HG02759 (cell line): Measurements from ENCODE around the gene RSU1.
"Not testable (repeated sequence)": the region's sequence is repeated elsewhere in the genome, so short reads cannot be mapped to it uniquely, and the experiment has no call there.

ENCODE experiments used
- ATAC-seq: cut with Tn5 transposase; IDR thresholded peaks from one replicate; pipeline ENCODE4 v1.9.1; 2021; ENCODE audit warnings: mild to moderate bottlenecking, moderate library complexity; ENCODE audit not compliant: unreplicated experiment

The RSU1 gene

DNA sequence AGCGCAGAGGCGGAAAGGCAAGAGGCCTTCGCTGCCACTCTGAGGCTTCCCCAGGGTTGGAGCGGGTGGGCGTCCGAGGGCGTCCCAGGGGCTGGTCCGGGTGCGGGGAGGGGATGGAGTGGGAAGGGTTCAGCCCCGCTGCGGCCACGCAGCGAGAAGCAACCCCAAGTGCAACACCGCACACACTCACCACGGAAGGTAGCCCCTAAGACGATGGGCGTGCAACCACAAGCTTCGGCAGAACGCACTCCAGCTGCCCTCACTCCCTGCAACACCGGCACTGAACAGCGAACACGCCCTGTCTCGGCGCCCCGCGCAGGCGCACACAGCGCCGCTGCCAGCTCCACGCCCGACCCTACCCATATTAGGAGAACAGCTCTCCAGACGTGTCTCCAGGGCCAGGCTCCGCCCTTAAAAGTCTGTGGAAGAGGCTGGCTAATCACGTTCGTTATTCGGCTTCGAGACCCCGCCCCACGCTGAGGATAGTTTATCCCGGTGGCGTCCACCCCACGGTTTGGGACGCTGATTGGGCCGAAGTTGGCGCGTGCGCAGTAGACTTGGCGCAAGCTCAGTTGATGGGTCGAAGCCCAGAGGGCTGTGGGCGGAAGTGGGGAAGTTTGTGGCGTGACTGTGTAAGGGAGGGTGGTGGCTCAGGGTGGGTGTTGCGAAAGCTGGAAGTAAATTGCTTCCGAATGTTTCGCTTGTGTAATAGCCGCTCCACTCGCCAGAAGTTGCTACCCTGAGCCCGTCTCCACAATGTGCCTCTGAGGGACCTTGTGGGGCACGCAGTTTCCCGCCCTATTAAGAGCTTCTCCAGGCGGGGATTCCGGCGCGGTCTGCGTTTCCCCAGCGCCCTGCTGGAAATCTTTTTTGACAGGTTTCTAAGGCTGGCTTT lies at the start of gene RSU1:
TSS of gene RSU1 (minus strand) at position 300 of the 895 bp plus-strand sequence. CDS start 343 bp downstream, outside the sequence.
- peak; percentile 98 for ATAC-seq

DNA sequence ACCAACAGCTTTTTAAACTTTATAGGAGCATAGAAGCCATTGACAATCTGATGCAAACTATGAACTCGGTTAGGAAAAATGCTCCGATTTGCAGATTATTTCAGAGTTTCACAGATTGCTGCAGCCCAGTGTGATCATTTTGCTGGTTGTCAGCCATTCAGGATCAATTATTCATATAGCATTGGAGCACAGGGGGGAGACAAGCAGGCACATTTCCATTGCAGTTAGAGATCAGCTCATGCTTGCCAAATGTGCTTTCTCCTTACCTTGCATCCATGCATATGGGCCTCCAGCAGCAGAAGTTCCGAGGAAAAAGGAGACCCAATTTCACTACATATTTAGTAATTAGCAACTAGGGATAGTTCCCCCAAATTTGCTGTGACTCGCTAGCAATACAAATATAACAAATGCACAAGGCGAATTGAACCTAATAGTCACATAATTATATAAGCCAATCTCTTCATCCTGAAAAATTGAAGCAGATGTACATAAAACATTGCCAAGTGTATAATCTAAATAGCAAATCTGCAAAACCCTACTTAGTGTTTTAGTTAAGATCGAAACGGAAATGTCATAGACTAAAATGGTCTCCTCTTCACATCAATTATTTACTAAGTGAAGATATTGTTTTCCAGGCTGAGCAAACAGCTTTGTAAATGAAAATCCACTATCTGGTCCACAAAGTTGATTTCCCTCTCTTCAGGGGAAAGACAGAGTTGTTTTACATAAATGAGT lies 49.5 kb upstream of the RSU1 start:
- no peak for ATAC-seq

DNA sequence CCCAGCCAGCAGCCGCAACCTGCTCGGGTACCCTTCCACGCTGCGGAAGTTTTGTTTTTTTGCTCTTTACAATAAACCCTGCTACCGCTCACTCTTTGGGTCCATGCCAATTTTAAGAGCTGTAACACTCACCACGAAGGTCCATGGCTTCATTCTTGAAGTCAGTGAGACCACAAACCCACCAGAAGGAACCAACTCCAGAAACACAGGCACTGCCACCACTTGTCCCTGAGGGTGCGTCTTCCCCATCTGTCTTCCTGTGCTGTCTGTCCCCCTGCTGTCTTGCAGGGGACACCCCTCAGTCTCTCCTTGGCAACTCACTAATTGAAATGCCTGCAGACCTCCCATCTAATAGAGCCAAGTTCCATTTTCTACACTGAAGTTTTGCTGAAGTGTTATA lies 48.5 kb upstream of the RSU1 start:
- ATAC-seq: no peak

- ATAC-seq: no peak
Measured at GRCh38 chr10:16863766-16864165, 46.5 kb upstream of the RSU1 start.

DNA sequence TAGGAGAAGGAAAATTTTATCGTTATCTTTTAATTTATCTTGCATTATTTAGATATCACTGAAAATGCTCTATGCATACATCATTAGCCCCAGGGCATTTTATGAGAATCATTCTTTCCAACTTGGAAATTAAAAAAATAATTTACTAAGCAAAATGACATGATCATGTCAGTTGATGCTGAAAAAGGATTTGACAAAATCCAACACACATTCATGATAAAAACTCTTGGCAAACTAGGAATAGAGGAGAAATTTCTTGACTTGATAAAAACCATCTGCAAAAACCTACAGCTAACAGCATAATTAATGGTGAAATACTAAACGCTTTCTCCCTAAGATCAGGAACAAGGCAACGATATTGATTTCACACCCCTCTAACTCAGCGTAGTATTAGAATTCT lies 40.2 kb upstream of the RSU1 start:
- no peak for ATAC-seq

DNA sequence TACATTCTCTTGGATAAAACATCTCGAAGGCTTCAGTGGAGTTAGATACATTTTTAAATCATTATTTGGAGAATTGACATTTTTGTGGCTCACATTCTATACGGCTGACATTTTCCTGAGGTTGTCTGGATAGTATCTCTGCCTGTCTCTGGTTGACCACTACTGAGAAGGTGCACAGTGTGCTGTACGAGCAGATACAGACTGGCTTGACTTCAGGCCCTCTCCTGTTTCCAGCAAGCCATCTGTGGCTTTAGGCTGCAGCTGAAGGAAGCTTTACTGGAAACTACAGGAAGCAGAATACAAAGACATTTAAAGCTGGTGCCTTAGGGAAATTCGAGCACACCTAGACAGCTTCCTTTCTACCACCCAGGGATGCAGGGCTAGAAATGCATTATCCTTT lies 39.3 kb upstream of the RSU1 start:
- no peak for ATAC-seq

DNA sequence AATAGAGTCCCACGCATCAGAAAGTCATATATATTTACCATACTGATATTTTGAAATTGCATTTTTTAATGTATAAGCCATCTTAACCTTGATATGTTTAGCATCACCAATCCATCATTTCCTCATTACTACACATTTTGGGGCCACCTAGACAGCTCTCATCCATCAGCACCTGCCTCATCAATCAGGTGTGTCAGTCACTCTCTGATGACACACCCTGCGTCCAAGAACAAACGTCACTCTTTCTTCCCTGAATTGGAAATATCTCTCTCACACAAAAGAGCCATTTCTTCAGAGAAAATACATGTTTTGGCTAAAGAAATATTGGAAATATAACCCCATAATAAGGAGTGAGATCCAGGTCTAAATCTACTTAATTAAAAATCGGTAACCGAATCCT lies 38.9 kb upstream of the RSU1 start:
- no peak for ATAC-seq

DNA sequence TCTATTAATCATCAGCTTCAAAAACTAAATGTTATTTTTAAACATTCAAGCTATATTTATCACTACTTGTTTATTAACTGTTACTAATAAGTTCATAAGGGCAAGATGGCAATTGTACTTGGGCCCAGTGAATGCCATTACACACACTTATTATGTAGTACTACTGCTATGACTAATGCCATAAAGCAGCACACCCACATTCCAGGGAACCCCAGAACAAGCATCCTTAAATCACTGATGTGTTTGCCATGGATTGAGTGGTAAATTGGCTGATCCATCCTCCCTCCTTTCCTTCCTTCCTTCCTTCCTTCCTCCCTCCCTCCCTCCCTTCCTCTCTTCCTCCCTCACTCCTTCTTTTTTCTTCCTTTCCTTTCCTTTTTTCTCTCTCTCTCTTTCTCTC lies 37.4 kb upstream of the RSU1 start:
- no peak for ATAC-seq

- no peak for ATAC-seq
Measured at GRCh38 chr10:16853809-16854208, 36.6 kb upstream of the RSU1 start.

- no peak for ATAC-seq
Measured at GRCh38 chr10:16853201-16853600, 36.0 kb upstream of the RSU1 start.

GRCh38 chr10:16852624-16853023 lies 35.4 kb upstream of the RSU1 start:
- no peak for ATAC-seq

DNA sequence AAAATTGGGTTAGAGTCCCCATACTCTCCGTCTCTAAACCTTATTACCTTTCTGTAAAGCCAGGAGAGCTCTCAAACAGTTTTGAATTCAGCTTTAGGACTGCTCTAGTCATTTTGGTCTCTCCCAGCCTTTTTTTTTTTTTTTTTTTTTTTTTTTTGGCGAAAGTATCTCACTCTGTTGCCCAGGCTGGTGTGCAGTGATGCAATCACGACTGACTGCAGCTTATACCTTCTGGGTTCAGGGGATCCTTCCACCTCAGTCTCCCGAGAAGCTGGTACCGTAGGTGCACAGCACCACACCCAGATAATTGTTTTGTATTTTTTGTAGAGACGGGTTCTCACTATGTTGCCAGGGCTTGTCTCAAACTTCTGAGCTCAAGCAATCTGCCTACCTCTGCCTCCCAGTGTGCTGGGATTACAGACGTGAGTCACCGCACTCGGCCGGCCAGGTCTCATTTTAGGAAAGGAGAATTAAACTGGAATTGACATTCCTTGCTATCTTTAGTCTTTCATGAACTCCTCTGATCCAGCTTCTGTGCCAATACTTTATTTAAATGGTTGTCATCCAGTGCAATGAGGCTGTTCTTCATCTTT lies 31.4 kb upstream of the RSU1 start:
- ATAC-seq: no peak

GRCh38 chr10:16847644-16848043 lies 30.4 kb upstream of the RSU1 start:
- ATAC-seq: no peak

DNA sequence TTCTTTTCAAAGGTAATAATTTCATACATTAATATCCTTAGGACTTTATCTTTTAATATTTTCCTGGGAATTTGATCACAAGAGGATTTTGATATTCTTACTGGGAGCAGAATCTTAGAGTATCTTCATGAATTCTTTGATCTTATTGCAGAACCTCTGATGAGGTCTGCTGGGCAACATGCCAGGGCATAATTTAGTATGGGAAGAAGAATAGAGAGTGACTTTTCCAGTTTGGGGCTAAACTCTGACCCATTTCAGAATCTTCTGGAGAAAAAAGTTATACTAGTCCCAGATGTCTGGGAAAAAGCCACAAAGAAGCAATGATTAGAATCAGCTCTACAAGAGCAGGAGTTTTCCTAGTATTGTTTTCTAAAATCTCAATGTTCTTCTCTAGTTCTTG lies 28.0 kb upstream of the RSU1 start:
- ATAC-seq: no peak

GRCh38 chr10:16843252-16843870 lies 26.1 kb upstream of the RSU1 start:
- ATAC-seq: peak; percentile 43

DNA sequence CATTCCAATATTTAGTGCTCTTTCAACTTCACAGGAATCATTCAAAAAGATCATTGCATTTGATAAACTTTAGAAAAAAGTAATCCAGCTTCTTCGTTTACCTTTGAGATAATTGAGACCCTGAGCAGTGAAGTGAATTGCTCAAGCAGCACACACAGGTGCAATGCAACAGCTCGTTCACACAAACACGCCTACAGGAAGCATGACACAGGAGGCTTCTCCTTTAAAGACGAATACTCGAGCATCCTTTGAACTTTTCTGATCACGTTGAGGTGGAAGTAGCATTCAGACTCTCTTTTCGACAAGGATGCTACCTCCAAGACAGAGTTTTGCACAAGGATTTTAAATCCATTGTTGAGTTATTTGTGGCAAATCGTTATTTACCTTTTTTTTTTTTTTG lies 18.0 kb upstream of the RSU1 start:
- ATAC-seq: no peak

GRCh38 chr10:16832351-16833080 lies 15.3 kb upstream of the RSU1 start:
- no peak for ATAC-seq

GRCh38 chr10:16828701-16829175 lies 11.5 kb upstream of the RSU1 start:
- ATAC-seq: no peak

DNA sequence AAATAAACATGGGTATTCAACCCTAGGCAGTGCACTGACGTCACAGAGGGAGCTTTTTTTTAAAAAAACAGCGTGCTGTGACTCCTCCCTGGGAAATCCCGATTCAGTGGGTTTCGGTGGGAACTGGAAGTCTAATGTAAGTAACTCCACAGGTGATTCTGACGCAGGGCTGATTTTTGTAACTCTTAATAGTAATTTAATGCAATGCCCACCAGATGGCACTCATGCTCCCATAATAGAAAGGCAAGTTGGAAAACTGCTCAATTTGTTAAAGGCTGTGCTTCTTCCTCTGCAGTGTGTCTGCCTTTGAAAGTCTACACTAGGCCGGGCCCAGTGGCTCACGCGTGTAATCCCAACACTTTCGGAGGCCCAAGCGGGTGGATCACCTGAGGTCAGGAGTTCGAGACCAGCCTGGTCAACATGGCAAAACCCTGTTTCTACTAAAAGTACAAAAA lies 10.9 kb upstream of the RSU1 start:
- ATAC-seq: no peak

DNA sequence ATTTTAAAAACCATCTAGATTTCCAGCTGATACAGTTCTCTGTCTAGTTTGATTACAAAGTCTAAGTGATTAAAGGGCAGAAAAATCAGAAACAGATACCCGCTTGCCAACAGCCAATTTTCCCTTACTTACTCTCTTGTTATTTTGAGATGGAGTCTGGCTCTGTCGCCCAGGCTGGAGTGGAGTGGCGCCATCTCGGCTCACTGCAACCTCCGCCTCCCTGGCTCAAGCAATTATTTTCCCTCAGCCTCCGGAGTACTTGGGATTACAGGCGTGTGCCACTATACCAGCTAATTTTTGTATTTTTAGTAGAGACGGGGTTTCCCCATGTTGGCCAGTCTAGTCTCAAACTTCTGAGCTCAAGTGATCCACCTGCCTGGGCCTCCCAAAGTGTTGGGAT lies 10.2 kb upstream of the RSU1 start:
- ATAC-seq: not testable (repeated sequence)
